A673 (cell line): ENCODE measurements around the gene MEG3. TPM values are rescaled to one million over a fixed set of nuclear protein-coding genes. Genes with fewer than 3 reads are reported as not detected.

ENCODE experiments used
- BruUV-seq: library from RNA; stranded (reverse); fragments of 400-500 nt; replicated peaks from 2 replicates; lab custom pipeline; 2021; lab: Mats Ljungman, UMichigan
- CTCF ChIA-PET: fragments of 300-600 bp; sonication (Branson Sonifier 250); formaldehyde crosslinking; loops from one replicate; lab custom pipeline; 2022; ENCODE audit warnings: antibody characterized with exemption; lab: Charles Lee
- POLR2A ChIA-PET: fragments of 300-600 bp; sonication (Branson Sonifier 250); formaldehyde crosslinking; loops from one replicate; lab custom pipeline; 2022; ENCODE audit warnings: antibody characterized with exemption; ENCODE audit not compliant: low non-redundant PET; lab: Charles Lee
- DNase-seq: peaks from one replicate; pipeline ENCODE4 v3.0.0-alpha.2; 2015; ENCODE audit warnings: low spot score
- H3K27ac ChIP-seq: fragments of 200-600 bp; sonication (generic); 2 replicates; pipeline ENCODE4 v1.5.1; 2016; ENCODE audit warnings: mixed run types, low read depth, mild to moderate bottlenecking, mixed read lengths, antibody characterized with exemption, low read length; ENCODE audit not compliant: poor library complexity, severe bottlenecking
- H3K27me3 ChIP-seq: fragments of 200-600 bp; sonication (generic); replicated peaks from 2 replicates; pipeline ENCODE4 v1.6.1; 2017; ENCODE audit warnings: mixed run types, low read depth, mild to moderate bottlenecking, mixed read lengths, antibody characterized with exemption, low read length; ENCODE audit not compliant: insufficient read depth, poor library complexity
- H3K36me3 ChIP-seq: fragments of 200-600 bp; sonication (generic); 2 replicates; pipeline ENCODE4 v1.6.1; 2016; ENCODE audit warnings: mixed run types, mild to moderate bottlenecking, mixed read lengths, antibody characterized with exemption, low read length; ENCODE audit not compliant: insufficient read depth, poor library complexity, severe bottlenecking
- H3K4me1 ChIP-seq: fragments of 200-600 bp; sonication (generic); 2 replicates; pipeline ENCODE4 v1.6.1; 2017; ENCODE audit warnings: mixed run types, mild to moderate bottlenecking, mixed read lengths, antibody characterized with exemption, low read length; ENCODE audit not compliant: insufficient read depth, poor library complexity, severe bottlenecking
- H3K4me3 ChIP-seq: fragments of 200-600 bp; sonication (generic); 2 replicates; pipeline ENCODE4 v1.5.1; 2016; ENCODE audit warnings: low read depth, mixed run types, mild to moderate bottlenecking, mixed read lengths, low read length; ENCODE audit not compliant: poor library complexity, severe bottlenecking
- H3K9me3 ChIP-seq: fragments of 200-600 bp; sonication (generic); 2 replicates; pipeline ENCODE4 v1.6.1; 2016; ENCODE audit warnings: mixed run types, low read depth, mild to moderate bottlenecking, mixed read lengths, antibody characterized with exemption, low read length; ENCODE audit not compliant: poor library complexity, severe bottlenecking
- CTCF ChIP-seq: fragments of 300-800, 200-600 bp; sonication (generic); conservative IDR thresholded peaks from 2 replicates; pipeline ENCODE4 v1.5.1; 2017; ENCODE audit warnings: low read depth, mild to moderate bottlenecking, antibody characterized with exemption, low read length, moderate library complexity, mixed read lengths
- EZH2 ChIP-seq: fragments of 200-600 bp; sonication (generic); IDR thresholded peaks from 2 replicates; pipeline ENCODE4 v1.6.1; 2017; ENCODE audit warnings: borderline replicate concordance, low read depth, mild to moderate bottlenecking, mixed read lengths, antibody characterized with exemption, low read length; ENCODE audit not compliant: poor library complexity, severe bottlenecking
- intact Hi-C: fragments of 100-400 bp; cut with micrococcal nuclease; formaldehyde crosslinking; loops from one replicate; pipeline ENCODE4 v1.10.0; 2022; ENCODE audit not compliant: unreplicated experiment
- total RNA-seq: library from RNA; stranded (reverse); gene quantifications from 2 replicates; pipeline ENCODE4 v1.2.3, GENCODE V29; 2021

The MEG3 gene
- total RNA-seq, 1 experiment from 2014 or later = 58.7 TPM

- Histone ChIP-seq H3K4me1 (no peaks in the 10 kb centered on the region), H3K27me3 (no peaks in the 10 kb centered on the region), H3K27ac (no peak overlapping the region), H3K36me3 (no peaks in the 10 kb centered on the region), H3K4me3 (no peak overlapping the region), H3K9me3 (no peaks in the 10 kb centered on the region)
- ChIA-PET POLR2A (no interaction called here), CTCF (interaction anchor here (0.6 kb wide), 1 partner anchor 29 kb away, joined by 3 read pairs; no protein-coding TSS in a partner anchor)
- no TSS peak for BruUV-seq
- intact Hi-C loops = no loop called here
- no peak for DNase-seq
- TF ChIP-seq EZH2 (no peak), CTCF (no peak)
Observed at GRCh38 chr14:100822013-100822412, 3.9 kb upstream of the MEG3 start.

- no peak overlapping the region for H3K27ac ChIP-seq
- CTCF ChIA-PET = interaction anchor here (0.6 kb wide), 1 partner anchor 177 kb away, joined by 5 read pairs; no protein-coding TSS in a partner anchor
- H3K4me3 ChIP-seq = no peak overlapping the region
- H3K36me3 ChIP-seq = no peaks in the 10 kb centered on the region
- H3K4me1 ChIP-seq = no peaks in the 10 kb centered on the region
- DNase-seq = no peak
- no peaks in the 10 kb centered on the region for H3K27me3 ChIP-seq
- TF ChIP-seq EZH2 (no peak), CTCF (no peak)
- no TSS peak for BruUV-seq
- intact Hi-C loops = no loop called here
- POLR2A ChIA-PET = no interaction called here
- H3K9me3 ChIP-seq = no peaks in the 10 kb centered on the region
Observed at GRCh38 chr14:100822532-100823296, 3.2 kb upstream of the MEG3 start.

GRCh38 chr14:100823413-100824080, 2.4 kb upstream of the MEG3 start:
- TF ChIP-seq CTCF = no peak
- no peak for TF ChIP-seq EZH2
- Histone ChIP-seq H3K36me3 (no peaks in the 10 kb centered on the region), H3K9me3 (no peaks in the 10 kb centered on the region), H3K27me3 (no peaks in the 10 kb centered on the region), H3K27ac (no peak overlapping the region), H3K4me3 (no peak overlapping the region), H3K4me1 (no peaks in the 10 kb centered on the region)
- BruUV-seq = no TSS peak
- ChIA-PET POLR2A (no interaction called here), CTCF (interaction anchor here (0.6 kb wide), 1 partner anchor 178 kb away, joined by 5 read pairs; no protein-coding TSS in a partner anchor)
- DNase-seq = no peak
- intact Hi-C loops = no loop called here
